BJ (cell line): ENCODE measurements around the gene DDX3X. TPM values are rescaled to one million over a fixed set of nuclear protein-coding genes. Genes with fewer than 3 reads are reported as not detected.

Source experiments
- CTCF ChIA-PET: fragments of 350-600 bp; formaldehyde crosslinking; extraction: SDS; loops from one replicate; lab custom pipeline; 2021; ENCODE audit warnings: antibody characterized with exemption, inconsistent platforms; lab: Yijun Ruan, JAX
- POLR2A ChIA-PET: fragments of 300-600 bp; sonication (Branson Sonifier 250); formaldehyde crosslinking; extraction: SDS; loops from one replicate; lab custom pipeline; 2021; ENCODE audit warnings: antibody characterized with exemption; lab: Charles Lee
- DNase-seq: peaks from one replicate; pipeline ENCODE4 v3.0.0-alpha.2; 2011; ENCODE audit warnings: low read depth
- H3K27me3 ChIP-seq: 2 replicates; pipeline ENCODE4 v1.6.0; 2011; ENCODE audit warnings: low read length; ENCODE audit not compliant: control insufficient read depth, insufficient read depth
- H3K36me3 ChIP-seq: 2 replicates; pipeline ENCODE4 v1.5.1; 2011; ENCODE audit warnings: low read length; ENCODE audit not compliant: control insufficient read depth, insufficient read depth
- H3K4me3 ChIP-seq: 2 replicates; pipeline ENCODE4 v1.5.1; 2011; ENCODE audit warnings: low read depth, mild to moderate bottlenecking, control low read depth, low read length
- polyA plus RNA-seq: library from polyadenylated mRNA; depleted of rRNA; stranded (reverse); fragments of >200 nt; gene quantifications from 2 replicates; pipeline ENCODE4 v1.2.3, GENCODE V29; 2011
- TF ChIP-seq, protein P1 (sequence below): IDR thresholded peaks from 2 replicates; pipeline ENCODE4 v1.5.1; 2011; ENCODE audit warnings: low read depth, mild to moderate bottlenecking, control low read depth, inconsistent platforms, low read length, moderate library complexity; ENCODE audit not compliant: insufficient read depth

DDX3X gene
- polyA plus RNA-seq, 1 experiment = 76.2 TPM

DNA sequence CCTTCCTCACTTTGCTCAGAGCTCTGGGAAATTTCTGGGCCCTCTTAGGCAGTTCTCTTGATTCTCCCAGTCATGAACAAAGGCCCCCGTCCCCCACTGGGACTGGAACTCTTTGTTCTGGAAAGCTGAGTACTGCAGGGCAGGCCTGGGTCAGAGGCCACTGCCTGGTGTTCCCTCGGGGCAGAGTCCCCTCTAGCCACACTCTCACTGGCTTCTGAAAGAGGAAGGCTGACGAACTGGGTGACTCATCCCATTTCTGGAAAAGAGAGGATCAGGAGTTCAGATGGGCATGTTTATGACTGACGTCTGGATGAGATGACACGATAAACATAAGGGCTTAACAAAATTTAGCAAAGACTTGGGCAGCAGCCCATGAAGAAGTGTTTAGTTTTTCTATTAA is 47.7 kb downstream of the DDX3X start:
- CTCF ChIA-PET = no interaction called here
- TF ChIP-seq, protein P1, sequence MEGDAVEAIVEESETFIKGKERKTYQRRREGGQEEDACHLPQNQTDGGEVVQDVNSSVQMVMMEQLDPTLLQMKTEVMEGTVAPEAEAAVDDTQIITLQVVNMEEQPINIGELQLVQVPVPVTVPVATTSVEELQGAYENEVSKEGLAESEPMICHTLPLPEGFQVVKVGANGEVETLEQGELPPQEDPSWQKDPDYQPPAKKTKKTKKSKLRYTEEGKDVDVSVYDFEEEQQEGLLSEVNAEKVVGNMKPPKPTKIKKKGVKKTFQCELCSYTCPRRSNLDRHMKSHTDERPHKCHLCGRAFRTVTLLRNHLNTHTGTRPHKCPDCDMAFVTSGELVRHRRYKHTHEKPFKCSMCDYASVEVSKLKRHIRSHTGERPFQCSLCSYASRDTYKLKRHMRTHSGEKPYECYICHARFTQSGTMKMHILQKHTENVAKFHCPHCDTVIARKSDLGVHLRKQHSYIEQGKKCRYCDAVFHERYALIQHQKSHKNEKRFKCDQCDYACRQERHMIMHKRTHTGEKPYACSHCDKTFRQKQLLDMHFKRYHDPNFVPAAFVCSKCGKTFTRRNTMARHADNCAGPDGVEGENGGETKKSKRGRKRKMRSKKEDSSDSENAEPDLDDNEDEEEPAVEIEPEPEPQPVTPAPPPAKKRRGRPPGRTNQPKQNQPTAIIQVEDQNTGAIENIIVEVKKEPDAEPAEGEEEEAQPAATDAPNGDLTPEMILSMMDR = no peak
- H3K36me3 ChIP-seq = no peaks in the 10 kb centered on the region
- no peaks in the 10 kb centered on the region for H3K27me3 ChIP-seq
- peak; percentile 27 for DNase-seq
- POLR2A ChIA-PET = no interaction called here
- H3K4me3 ChIP-seq = no peak overlapping the region

DNA sequence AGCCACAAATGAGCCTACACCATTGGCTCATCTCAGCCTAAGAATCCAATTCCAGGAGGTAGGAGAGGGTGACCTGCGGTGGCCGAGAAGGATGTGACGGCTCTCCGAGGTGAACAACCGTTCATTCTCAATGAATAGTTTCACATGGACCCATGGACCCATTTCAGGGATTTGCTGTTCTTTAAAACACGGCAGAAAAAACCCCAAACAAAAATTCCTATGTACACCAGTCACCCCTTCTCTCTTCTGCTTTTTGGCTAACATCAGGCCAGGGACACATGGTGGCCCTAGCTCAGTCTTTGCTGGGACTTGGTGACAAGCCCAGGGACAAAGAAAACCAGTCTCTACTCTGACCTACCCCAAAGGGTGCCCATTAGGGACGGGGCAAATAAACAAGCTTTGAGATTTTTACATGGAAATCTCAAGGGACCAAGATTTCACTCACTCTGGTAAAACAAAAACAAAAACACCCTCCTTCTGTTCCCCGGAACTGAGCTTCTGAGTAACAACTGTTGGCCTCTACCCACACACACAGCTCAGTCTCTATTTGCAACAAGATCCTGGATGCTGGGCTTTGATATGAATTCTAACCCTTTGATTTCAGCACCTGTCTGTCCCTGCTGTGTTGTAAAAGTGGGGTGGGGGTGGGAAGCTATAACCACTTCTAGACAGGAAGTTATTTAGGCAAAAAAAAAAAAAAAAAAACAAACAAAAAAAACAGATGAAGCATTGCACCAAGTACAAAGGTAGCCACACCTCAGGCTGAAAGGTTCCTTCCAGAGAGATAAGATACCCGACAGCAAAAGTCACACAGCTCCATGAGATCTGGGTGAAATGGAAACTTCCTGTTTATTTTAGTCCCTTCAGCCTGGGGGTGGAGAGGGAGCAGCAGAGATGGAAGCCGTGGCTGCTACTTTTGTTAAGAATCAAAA is 49.0 kb downstream of the DDX3X start:
- DNase-seq = no peak
- Histone ChIP-seq H3K4me3 (no peak overlapping the region), H3K27me3 (no peaks in the 10 kb centered on the region), H3K36me3 (no peaks in the 10 kb centered on the region)
- CTCF ChIA-PET = no interaction called here
- TF ChIP-seq, protein P1 = no peak
- POLR2A ChIA-PET = no interaction called here

DNA sequence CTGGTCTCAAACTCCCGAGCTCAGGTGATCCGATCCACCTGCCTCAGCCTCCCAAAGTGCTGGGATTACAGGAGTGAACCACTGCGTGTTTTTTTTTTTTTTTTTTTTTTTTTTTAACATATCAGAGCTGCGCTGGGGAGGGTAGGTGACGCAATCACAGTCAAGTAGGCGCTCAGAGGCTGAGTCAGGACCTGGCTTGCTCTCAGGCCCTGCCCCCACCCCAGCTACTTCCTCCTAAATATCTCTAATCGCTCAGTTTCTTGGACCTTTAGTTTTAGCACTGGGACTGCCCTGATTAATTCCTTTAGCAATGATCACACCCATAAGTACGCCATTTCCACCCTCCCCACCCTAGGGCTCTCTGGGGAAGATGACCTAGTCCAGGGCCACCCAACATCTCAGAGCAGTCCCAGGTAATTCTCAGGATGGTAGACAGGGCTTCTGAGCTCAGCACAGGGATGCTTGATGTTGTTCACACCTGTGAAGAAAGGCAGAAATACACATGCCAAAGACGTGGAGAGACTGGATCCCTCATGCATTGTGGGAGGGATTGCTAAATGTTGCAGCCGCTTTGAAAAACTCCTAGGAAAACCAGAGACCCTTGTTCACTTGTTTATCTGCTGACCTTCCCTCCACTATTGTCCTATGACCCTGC is 50.2 kb downstream of the DDX3X start:
- TF ChIP-seq, protein P1 = no peak

DNA sequence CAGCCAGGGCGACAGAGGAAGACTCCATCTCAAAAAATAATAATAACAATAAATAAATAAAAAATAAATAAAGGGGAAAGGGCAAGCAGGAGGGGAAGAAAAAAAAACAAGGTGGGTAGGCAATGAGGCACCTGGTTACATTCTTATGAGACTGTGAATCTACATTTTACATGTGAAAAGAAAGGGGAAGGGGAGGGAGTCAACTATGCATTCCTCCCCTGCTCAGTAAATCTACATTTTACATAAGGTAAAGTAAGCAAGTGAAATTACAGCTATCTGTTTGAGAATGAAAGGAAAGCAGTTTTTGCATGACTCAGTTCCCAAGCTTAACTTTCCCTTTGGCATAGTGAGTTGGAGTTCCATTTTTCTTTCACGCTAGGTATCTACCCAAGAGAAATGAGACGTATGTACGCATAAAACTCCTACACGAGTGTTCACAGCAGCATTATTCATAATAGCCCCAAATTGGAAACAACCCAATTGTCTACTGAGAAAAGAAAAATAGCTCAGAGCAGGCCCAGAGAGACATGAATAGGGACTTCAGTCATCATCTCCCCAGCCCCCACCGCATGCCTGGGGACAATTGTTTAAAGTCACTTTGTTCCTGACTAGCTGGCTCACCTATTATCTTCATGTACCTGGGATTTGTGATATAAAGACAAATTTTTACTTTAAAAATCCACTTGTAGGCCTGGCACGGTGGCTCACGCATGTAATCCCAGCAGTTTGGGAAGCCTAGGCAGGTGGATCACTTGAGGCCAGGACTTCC is 52.4 kb downstream of the DDX3X start:
- no peak for DNase-seq
- H3K4me3 ChIP-seq = no peak overlapping the region
- no peaks in the 10 kb centered on the region for H3K36me3 ChIP-seq
- POLR2A ChIA-PET = no interaction called here
- no peaks in the 10 kb centered on the region for H3K27me3 ChIP-seq
- TF ChIP-seq, protein P1 = no peak
- CTCF ChIA-PET = interaction anchor here (0.6 kb wide), 1 partner anchor 56 kb away, joined by 4 read pairs; no protein-coding TSS in a partner anchor

More for the DNA sequence above, 50.2 kb downstream of the DDX3X start:
- POLR2A ChIA-PET = no interaction called here
- no peak overlapping the region for H3K4me3 ChIP-seq
- no peaks in the 10 kb centered on the region for H3K36me3 ChIP-seq
- H3K27me3 ChIP-seq = no peaks in the 10 kb centered on the region
- DNase-seq = no peak
- CTCF ChIA-PET = no interaction called here
